Sciatic nerve (tissue), 2 donors: ENCODE measurements around the gene VEGFA. TPM values are rescaled to one million over a fixed set of nuclear protein-coding genes. Genes with fewer than 3 reads are reported as not detected.

ENCODE experiments used
- ATAC-seq: fragments of 200-7000 bp; cut with Tn5 transposase; one replicate; pipeline ENCODE4 v1.9.1; 2020; ENCODE audit warnings: mild to moderate bottlenecking, moderate library complexity
- DNase-seq: peaks from one replicate; pipeline ENCODE4 v3.0.0-alpha.2; 2020; ENCODE audit warnings: low spot score
- intact Hi-C: fragments of 100-400 bp; cut with DNase I; formaldehyde crosslinking; loops from one replicate; pipeline ENCODE4 v1.14.2; 2022
- total RNA-seq: library from RNA; stranded (reverse); fragmentation: NEBNext Ultra II Directional; extraction: Animal tissue kit (Norgen Biotek cat#: 25700); gene quantifications from one replicate; pipeline ENCODE4 v1.2.1, GENCODE V29; 2021
- donor health status: DM: no; HTN: no; CAD: no.
- donor health status: DM: no; HTN: no; CAD: no.

VEGFA gene
- total RNA-seq, 1 donor from 2014 or later = 155 TPM

- DNase-seq (peak; percentile 61), ATAC-seq (peak; percentile 59)
- intact Hi-C loops = no loop called here
These were observed 32.5 kb upstream of the VEGFA start for GRCh38 chr6:43737272-43738081.

DNA sequence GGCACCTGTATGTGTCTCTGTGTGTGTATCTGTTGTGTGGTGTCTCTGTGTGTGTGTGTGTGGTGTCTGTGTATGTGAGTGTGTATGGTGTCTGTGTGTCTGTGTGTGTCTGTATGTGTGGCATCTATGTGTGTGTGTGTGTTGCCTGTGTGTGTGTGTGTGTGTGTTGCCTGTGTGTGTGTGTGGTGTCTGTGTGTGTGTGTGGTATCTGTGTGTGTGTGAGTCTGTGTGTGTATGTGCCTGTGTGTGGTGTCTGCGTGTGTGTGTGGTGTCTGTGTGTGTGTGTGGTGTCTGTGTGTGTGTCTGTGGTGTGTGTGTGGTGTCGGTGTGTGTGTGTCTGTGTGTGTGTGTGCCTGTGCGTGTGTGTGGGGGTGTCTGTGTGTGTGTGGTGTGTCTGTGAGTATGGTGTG, 31.7 kb upstream of the VEGFA start:
- intact Hi-C loops = no loop called here
- DNase-seq = no peak
- ATAC-seq = no peak

- intact Hi-C loops = no loop called here
- peak; percentile 30 for DNase-seq
- ATAC-seq = no peak
These were observed 31.0 kb upstream of the VEGFA start for GRCh38 chr6:43738877-43739641.

- ATAC-seq (no peak), DNase-seq (peak; percentile 40)
- intact Hi-C loops = no loop called here
These were observed 30.3 kb upstream of the VEGFA start for GRCh38 chr6:43739642-43740091.

GRCh38 chr6:43740321-43740960, 29.6 kb upstream of the VEGFA start:
- DNase-seq (peak; percentile 50), ATAC-seq (no peak)

DNA sequence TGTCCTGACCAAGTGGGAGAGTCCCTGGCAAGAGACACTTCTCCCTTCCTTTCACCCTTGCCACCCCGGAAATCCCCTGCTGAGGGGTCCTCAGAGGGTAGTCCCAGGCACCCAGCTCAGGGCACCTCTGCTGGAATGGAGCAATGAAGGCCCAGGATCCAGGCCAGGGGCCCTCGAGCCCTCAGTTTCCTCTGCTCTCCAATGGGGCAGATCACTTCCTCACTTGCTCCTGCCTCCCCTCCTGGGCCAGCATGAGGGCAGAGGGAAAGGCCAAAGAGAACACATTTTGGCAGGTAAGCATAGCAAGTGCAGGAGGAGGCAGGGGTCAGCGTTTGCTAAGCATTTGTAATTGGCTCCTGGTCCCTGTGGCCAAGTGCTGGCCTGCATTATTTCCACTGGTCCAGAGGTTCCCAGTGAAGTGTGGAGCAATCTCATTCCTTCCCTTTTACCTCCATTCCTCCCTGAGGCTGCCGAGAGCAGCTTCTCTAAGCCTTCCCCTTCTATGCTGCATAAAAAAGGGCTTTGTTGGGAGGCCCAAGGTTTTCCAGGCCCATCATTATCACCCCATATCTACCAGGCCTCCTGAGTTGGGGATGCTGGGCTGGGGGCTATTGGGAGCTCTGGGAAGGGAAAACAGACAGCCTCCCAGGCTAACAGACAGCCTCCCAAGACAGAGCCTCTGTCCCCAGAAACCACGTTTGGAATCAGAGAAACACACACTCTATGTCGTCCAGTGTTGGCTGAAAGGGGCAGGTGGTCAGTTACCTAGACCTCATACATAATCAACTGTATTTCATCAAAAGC, 28.8 kb upstream of the VEGFA start:
- peak; percentile 53 for DNase-seq
- intact Hi-C loops = no loop called here
- ATAC-seq = peak; percentile 39

More at GRCh38 chr6:43740321-43740960, 29.6 kb upstream of the VEGFA start:
- intact Hi-C loops = no loop called here

- ATAC-seq = no peak
- intact Hi-C loops = no loop called here
- DNase-seq = no peak
These were observed 28.2 kb upstream of the VEGFA start for GRCh38 chr6:43741829-43742228.

DNA sequence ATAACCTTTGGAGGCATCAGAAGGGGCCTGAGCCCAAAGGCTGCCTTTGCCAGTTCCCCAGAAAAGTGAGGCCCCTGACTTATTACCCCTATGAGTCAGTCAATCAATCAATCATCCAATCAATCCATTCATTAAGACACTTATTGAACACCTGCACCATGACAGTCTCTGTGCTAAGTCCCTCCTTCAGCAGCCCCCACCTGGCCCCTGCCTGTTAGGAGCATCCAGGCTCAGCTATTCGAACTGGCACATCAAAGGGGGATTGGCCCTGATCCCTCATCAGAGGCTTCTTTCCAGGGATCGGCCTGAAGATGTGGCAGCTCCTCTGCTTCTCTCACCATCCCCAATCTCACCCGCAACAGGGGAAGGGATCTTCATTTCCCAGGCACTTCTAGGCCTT, 27.7 kb upstream of the VEGFA start:
- DNase-seq = peak; percentile 45
- intact Hi-C loops = no loop called here

DNA sequence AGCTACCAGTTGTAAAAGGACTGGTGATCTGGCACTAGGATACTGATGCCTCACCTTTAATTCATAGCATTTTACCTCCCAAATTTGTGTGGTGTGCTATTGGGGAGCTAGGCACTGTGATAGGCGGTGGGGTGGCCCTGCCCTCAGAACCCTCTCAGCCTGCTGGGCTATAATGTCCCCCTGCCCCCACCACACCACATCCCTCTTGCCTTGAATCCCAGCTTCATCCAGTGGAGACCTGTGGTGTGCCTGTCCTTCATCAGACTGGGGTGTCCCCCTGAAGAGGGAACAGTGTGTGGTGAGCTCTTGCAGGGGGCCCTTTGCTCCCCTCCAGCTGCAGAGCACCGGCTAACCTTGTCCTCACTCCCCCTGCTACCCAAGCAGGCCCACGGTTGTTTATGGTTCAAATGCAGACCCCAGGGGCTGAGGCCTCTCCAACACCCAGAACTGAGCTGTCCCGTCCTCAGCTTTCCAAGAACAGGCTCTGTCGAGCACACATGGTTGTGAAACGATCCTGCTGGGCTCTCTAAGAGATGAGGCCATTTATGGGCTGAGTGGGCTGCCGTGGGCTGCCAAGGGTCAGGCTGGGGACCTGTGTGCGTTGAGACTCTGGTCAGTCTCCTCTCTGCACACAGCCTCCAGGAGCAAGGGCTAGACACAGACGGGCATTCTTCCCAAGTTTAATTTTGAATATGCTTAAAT, 26.9 kb upstream of the VEGFA start:
- peak; percentile 52 for DNase-seq
- intact Hi-C loops = no loop called here
- ATAC-seq = peak; percentile 71

More for the DNA sequence above, 27.7 kb upstream of the VEGFA start:
- no peak for ATAC-seq

DNA sequence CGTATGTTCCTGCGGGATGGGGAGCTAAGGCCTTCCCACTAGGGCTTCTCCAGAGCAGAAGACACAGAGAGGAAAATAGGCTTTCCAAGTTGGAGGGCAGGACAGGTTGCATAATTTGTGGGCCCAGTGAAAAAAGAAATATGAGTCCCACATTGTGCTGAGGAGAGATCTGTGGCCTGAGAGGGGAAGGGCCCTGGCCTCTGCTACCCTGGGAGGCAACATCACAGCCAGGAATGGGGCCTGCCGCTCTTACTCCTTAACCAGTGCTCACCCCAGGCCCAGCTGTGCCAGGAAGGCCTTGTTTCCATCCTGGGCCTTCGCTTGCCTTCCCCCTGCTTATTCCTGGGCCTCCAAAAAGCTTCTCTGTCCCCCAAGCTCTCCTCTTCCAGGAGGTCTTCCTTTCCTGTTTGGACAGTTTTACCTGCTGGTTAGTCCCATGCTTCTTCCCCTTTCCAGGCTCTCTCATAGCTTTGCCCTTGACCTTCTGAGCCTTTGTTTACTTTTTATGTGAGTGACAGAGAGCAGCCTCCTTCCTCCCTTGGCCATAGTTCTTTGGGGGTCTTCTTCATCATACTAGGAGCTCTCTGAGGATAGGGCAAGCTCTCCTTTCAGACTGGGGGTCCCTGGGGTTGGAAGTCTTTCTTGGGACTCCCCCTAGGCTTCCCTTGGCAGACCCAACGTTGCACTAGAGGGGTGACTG, 26.2 kb upstream of the VEGFA start:
- ATAC-seq (peak; percentile 75), DNase-seq (peak; percentile 53)
- intact Hi-C loops = no loop called here

GRCh38 chr6:43744491-43744890, 25.5 kb upstream of the VEGFA start:
- intact Hi-C loops = no loop called here
- ATAC-seq (no peak), DNase-seq (peak; percentile 48)

- ATAC-seq = no peak
- intact Hi-C loops = no loop called here
- peak; percentile 49 for DNase-seq
These were observed 24.9 kb upstream of the VEGFA start for GRCh38 chr6:43744931-43745727.

DNA sequence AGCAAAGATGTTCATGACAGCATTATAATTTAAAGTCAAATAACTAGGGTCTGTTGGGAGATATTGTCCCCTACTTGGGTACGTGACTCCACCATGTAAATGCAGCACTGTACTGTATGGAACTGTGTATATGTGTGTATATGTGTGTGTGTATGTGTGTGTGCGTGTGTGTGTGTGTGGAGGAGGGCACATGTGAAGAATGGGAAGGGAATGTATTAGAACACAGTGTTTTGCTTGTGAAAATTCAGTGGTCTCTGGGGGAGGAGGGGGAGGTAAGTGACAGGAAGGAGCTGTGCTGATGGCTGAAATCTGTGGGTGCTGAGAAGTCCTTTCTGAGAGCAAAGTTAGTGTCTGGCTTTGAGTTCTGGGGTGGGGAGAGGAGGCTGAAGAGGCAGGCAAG, 23.9 kb upstream of the VEGFA start:
- ATAC-seq = no peak

GRCh38 chr6:43746613-43747102, 23.4 kb upstream of the VEGFA start:
- ATAC-seq = peak; percentile 48
- peak; percentile 60 for DNase-seq
- intact Hi-C loops = no loop called here

More for the DNA sequence above, 23.9 kb upstream of the VEGFA start:
- intact Hi-C loops = no loop called here
- no peak for DNase-seq

DNA sequence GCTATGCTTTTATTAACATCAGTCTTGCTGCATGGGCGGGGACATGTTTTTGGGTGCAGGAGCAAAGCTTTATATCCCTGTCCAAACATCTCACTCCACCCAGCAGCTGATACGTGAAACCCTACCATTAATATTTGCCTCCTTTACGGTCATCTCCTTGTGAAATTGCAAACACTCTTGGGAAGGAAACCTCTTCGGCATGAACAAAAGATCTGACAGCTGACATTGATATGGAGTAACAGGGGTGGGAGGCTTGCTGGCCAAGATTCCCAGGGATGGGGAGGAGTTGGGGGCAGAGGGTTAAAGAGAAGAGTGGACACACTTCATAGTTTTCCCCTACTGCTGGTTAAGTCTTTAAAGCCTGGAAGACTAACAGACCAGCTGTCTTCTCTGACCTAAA, 22.2 kb upstream of the VEGFA start:
- intact Hi-C loops = no loop called here
- ATAC-seq (no peak), DNase-seq (peak; percentile 17)

GRCh38 chr6:43748765-43749164, 21.2 kb upstream of the VEGFA start:
- DNase-seq (no peak), ATAC-seq (no peak)
- intact Hi-C loops = no loop called here

GRCh38 chr6:43749461-43749860, 20.6 kb upstream of the VEGFA start:
- ATAC-seq (no peak), DNase-seq (peak; percentile 12)
- intact Hi-C loops = no loop called here
